AG10803 (cell line): ENCODE data around the gene SHC2.
"Not testable (repeated sequence)": the region's sequence is repeated elsewhere in the genome, so short reads cannot be mapped to it uniquely, and the experiment has no call there.

Experiments used
- DNase-seq: peaks from one replicate; pipeline ENCODE4 v3.0.0; 2010; ENCODE audit warnings: low read depth
- H3K4me3 ChIP-seq: 2 replicates; pipeline ENCODE4 v1.5.1; 2011; ENCODE audit warnings: mild to moderate bottlenecking, low read length, control low read depth
- CTCF ChIP-seq: conservative IDR thresholded peaks from 2 replicates; pipeline ENCODE4 v1.5.1; 2011; ENCODE audit warnings: mild to moderate bottlenecking, low read length, control low read depth, inconsistent platforms

The SHC2 gene

GRCh38 chr19:415292-415691, 45.5 kb downstream of the SHC2 start:
- H3K4me3 ChIP-seq: no peak overlapping the region
- DNase-seq: no peak
- no peak for TF ChIP-seq CTCF

- DNase-seq: no peak
- TF ChIP-seq CTCF: no peak
- H3K4me3 ChIP-seq: no peak overlapping the region
These were observed 46.9 kb downstream of the SHC2 start for GRCh38 chr19:413756-414420.

DNA sequence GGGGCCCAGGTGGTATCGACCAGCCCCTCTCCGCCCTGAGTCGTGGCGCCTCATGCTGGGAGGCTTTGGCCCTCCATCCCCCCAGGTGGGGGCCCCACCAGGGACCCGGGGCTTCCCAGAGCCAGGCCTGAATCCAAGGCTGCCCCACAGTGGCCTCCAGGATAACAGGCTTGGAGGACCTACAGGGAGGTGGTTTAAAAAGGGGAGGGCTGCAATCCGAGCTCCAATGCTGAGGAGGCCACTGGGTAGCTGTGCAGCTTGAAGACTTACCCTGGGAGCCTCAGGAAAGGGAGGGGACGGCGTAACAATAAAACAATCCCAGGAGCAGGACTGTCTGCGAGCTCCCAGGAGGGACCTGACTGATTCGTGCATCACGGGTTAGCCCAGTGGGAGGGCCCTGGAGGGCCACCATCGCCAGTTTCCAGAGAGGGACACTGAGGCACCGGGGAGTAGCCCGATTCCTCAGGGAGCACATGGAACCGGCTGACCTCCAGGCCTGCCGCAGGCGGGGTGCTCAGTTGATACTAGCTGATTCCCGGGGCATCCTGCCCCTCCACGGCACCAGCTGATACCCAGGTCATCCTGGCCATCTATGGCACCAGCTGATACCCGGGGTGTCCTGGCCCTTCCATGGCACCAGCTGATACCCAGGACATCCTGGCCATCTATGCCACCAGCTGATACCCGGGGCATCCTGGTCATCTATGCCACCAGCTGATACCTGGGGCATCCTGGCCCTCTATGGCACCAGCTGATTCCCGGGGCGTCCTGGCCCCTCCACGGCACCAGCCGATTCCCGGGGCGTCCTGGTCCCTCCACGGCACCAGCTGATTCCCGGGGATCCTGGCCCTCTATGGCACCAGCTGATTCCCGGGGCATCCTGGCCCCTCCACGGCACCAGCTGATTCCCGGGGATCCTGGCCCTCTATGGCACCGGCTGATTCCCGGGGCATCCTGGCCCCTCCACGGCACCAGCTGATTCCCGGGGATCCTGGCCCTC, 48.2 kb downstream of the SHC2 start:
- TF ChIP-seq CTCF: no peak
- no peak for DNase-seq
- no peak overlapping the region for H3K4me3 ChIP-seq

DNA sequence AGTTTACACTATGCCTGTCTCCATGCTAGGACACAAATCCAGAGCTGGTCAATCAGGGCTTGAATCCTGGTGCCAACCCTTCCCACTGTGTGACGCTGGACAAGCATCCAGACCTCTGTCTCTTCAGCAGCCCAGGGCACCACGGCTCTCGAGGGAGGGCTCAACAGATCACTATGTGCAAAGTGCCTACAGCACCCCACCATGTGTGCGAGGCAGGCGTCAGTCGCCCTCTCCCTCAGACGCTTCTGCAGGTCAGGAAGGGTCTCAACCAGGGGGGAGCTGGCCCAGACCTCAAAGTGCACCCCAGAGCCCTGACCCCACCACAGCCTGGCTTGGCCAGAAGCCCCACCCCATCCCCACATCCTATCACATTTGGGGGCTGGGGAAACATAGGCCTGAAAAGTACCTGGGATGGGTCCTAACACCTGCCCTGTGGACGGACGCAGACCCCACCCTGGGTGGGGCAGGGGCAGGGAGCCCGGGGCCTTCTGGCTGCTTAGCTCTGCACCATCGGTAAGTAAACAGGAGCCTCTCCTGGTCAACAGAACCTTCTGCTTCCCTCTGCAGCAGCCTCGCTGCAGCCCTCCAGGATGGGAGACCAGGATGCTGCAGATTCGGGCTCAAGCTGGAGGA, 49.0 kb downstream of the SHC2 start:
- DNase-seq: no peak
- H3K4me3 ChIP-seq: no peak overlapping the region
- no peak for TF ChIP-seq CTCF

DNA sequence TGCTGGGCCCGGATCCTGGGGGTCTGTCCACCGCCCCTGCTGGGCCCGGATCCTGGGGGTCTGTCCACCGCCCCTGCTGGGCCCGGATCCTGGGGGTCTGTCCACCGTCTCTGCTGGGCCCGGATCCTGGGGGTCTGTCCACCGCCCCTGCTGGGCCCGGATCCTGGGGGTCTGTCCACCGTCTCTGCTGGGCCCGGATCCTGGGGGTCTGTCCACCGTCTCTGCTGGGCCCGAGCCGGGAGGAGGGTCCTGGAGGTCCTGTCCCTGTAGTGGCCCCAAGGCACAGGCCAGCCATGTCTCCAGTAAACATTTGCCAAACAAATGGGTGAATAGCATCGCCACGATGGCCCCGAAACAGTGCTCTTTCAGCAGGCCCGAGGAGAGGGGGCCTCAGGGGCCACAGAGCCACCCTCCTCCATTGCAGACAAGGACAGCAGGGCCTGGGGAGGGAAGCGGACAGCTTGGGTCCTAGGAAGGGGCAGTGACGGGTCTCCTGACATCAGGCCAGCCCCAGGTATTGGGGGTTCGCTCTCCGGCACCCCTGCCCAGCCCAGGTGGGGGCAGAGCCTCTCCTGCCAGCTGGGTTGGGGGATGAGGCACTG, 49.6 kb downstream of the SHC2 start:
- not testable (repeated sequence) for DNase-seq, H3K4me3 ChIP-seq

DNA sequence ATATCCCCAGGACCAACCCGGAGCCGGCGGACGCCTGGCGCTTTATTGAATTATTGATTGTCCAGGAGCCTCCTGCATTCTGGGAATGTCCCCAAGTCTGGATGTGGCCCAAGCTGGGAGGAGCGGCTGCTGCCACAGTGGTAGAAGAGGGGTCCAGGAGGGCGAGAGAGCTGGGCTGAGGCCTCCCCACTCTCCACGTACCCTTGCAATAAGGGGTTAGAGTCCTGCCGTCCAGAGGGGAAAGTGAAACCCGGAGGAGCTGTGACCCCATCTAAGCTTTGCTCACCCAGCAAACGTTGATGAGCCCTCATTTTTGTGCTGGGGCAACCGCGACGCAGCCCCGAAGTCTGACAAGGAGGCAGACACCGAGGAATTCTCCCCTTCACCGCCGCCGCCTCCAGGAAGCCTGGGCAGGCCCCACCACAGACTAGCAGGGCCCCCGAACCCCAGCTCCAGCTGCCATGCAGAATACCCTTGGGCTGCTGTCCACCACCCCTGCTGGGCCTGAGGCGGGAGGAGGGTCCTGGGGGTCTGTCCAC, 50.5 kb downstream of the SHC2 start:
- H3K4me3 ChIP-seq: no peak overlapping the region
- DNase-seq: no peak
- TF ChIP-seq CTCF: no peak
